Stimulated activated CD4-positive, alpha-beta T cell treated with anti-CD3 and anti-CD28 coated beads, Interleukin-4, amount 100 ng/mL, for 24 hours (primary cell): ENCODE data around the gene GPRASP2.

Experiments
- DNase-seq: peaks from one replicate; pipeline ENCODE4 v3.0.0-alpha.2; 2020

GPRASP2 gene

GRCh38 chrX:102745857-102746584 lies 33.8 kb downstream of the GPRASP2 start:
- DNase-seq = peak; percentile 5

GRCh38 chrX:102765217-102765616 lies 53.0 kb downstream of the GPRASP2 start:
- no peak for DNase-seq

GRCh38 chrX:102765809-102766208 lies 53.6 kb downstream of the GPRASP2 start:
- no peak for DNase-seq

GRCh38 chrX:102767287-102767686 lies 55.0 kb downstream of the GPRASP2 start:
- no peak for DNase-seq
